ENCODE results near the gene SCO1.

SCO1 gene

DNA sequence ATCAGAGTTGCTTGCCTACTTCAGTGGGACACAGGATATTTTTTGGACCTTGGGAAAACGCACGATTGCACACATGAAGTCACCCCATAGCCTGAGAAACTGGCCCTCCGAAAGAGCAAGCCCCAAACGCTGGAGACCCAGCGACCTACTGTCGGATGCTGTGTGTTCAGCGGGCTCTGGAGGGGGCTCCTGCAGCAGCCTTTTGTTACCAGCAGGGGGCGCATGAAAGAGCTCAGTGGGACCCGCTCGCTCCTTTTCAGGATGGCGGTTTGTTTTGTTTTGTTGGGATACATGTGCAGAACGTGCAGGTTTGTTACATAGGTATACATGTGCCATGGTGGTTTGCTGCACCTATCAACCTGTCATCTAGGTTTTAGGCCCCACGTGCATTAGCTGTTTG is 68.6 kb downstream of the SCO1 start:
- DNase-seq = no peak

GRCh38 chr17:10626390-10626789 is 70.9 kb downstream of the SCO1 start:
- in situ Hi-C loops (cut with MboI; ENCODE audit: low pct_unique_long_range_greater_than_20kb, low sequenced_read_pairs) = loop anchor here (25.0 kb wide), 1 partner anchor 211 kb away; the partner anchor contains the start of gene PIRT
- no peak for DNase-seq

More for the DNA sequence above, 68.6 kb downstream of the SCO1 start:
- in situ Hi-C loops (cut with MboI; ENCODE audit: low pct_unique_long_range_greater_than_20kb, low sequenced_read_pairs) = loop anchor here (25.0 kb wide), 1 partner anchor 209 kb away; the partner anchor contains the start of gene PIRT

DNA sequence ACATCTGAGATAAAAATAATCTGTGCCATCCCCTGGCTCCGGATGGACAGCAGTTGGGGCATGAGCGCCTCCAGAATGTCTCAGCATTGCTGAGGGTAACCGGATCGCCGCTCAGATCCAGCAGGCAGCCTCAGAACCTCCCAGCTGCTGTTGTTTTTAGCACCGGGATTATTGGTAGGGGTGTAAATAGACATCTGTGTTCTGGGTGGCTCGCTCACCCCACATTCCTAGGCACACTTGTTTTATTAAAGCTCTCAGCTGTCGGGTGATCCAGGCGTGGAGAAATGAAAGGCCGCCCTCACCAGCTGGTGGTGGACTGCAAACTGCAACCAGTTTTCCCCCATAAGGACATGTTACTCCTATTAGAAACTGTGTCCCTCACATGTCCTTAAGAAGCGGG is 72.4 kb downstream of the SCO1 start:
- in situ Hi-C loops (cut with MboI; ENCODE audit: low pct_unique_long_range_greater_than_20kb, low sequenced_read_pairs) = loop anchor here (25.0 kb wide), 2 partner anchors 212 to 713 kb away; partner anchors contain the start of genes PIRT and RCVRN
- no peak for DNase-seq

- in situ Hi-C loops (cut with MboI; ENCODE audit: low pct_unique_long_range_greater_than_20kb, low sequenced_read_pairs) = loop anchor here (25.0 kb wide), 1 partner anchor 712 kb away; the partner anchor contains the start of gene RCVRN
- DNase-seq = no peak
Measured at GRCh38 chr17:10623737-10624338, 73.5 kb downstream of the SCO1 start.

- DNase-seq = no peak
- in situ Hi-C loops (cut with MboI; ENCODE audit: low pct_unique_long_range_greater_than_20kb, low sequenced_read_pairs) = loop anchor here (25.0 kb wide), 1 partner anchor 711 kb away; the partner anchor contains the start of gene RCVRN
Measured at GRCh38 chr17:10622617-10623485, 74.5 kb downstream of the SCO1 start.
